ENCODE data around the gene CIAPIN1. TPM values are rescaled to one million over a fixed set of nuclear protein-coding genes. Genes with fewer than 3 reads are reported as not detected.
A peak's percentile ranks its signal among the peaks of the same experiment; 100 is the strongest.

The CIAPIN1 gene
- total and polyA plus RNA-seq, 2 of the 8 experiments (the other 6 are each of a cell fraction or from before 2014, with no cell fraction given) = 76.8 to 83.6 TPM

GRCh38 chr16:57379579-57379978, 67.6 kb downstream of the CIAPIN1 start:
- Histone ChIP-seq H2BK120ac (replicated peaks; ENCODE audit: low read depth, low read length) (no peak overlapping the region), H3K14ac (ENCODE audit: insufficient read length) (no peak overlapping the region), H3K79me1 (ENCODE audit: low read depth, low read length) (no peaks in the 10 kb centered on the region), H2BK5ac (ENCODE audit: low read depth, low read length) (no peak overlapping the region), H3K23me2 (ENCODE audit: low read depth, low read length) (peaks cover 5% of the 10 kb centered on the region; the same call in 1 of the 2 replicates), H3K9ac (replicated peaks in 1 of 4; ENCODE audit: extremely low read depth in 1 of 4, low read depth in 3 of 4, low read length in 3 of 4) (no peak overlapping the region; a peak in 1 of 7 replicates), H2AK5ac (ENCODE audit: low read depth, low read length) (no peak overlapping the region), H3K27me3 (replicated peaks in 1 of 4; ENCODE audit: control insufficient read depth in 3 of 4, extremely low read depth in 1 of 4, insufficient read depth in 3 of 4, low read length in 3 of 4) (no peaks in the 10 kb centered on the region), H4K8ac (ENCODE audit: extremely low read depth, insufficient read depth, low read length) (no peak overlapping the region), H3K9me3 (ENCODE audit: insufficient read depth in 2 of 2, low read depth in 1 of 2, low read length in 1 of 2) (no peaks in the 10 kb centered on the region), H3K23ac (ENCODE audit: insufficient read length) (no peak overlapping the region), H3K18ac (ENCODE audit: extremely low read depth, low read length) (no peak overlapping the region), H4K5ac (ENCODE audit: insufficient read length, low read depth, low read length) (no peak overlapping the region), H3K36me3 (ENCODE audit: control insufficient read depth in 2 of 4, insufficient read depth in 4 of 4, low read length in 3 of 4) (no peaks in the 10 kb centered on the region), H3K4me3 (ENCODE audit: extremely low read depth in 1 of 4, insufficient read depth in 2 of 4, low read depth in 3 of 4, low read length in 4 of 4) (no peak overlapping the region), H4K20me1 (replicated peaks in 1 of 2; ENCODE audit: control insufficient read depth in 1 of 2, insufficient read depth in 2 of 2, low read length in 2 of 2) (no peaks in the 10 kb centered on the region), H2BK15ac (ENCODE audit: low read length) (peak overlapping the region; percentile 55), H4K91ac (replicated peaks; ENCODE audit: insufficient read length, low read length) (no peak overlapping the region), H3K56ac (replicated peaks; ENCODE audit: insufficient read length, low read depth, low read length) (no peak overlapping the region), H2BK12ac (ENCODE audit: low read depth, low read length) (no peak overlapping the region; the same call in 1 of the 2 replicates), H2BK20ac (ENCODE audit: low read length) (no peak overlapping the region), H3K4me1 (replicated peaks in 1 of 4; ENCODE audit: control insufficient read depth in 3 of 4, insufficient read depth in 4 of 4, low read length in 3 of 4) (no peaks in the 10 kb centered on the region; a peak in 1 of 7 replicates), H3K27ac (ENCODE audit: low read depth, low read length) (no peak overlapping the region), H3K79me2 (ENCODE audit: control insufficient read depth in 1 of 2, insufficient read depth in 2 of 2, low read length in 2 of 2) (no peaks in the 10 kb centered on the region), H3K4me2 (ENCODE audit: insufficient read depth in 1 of 2, low read depth in 2 of 2, low read length in 2 of 2) (no peak overlapping the region), H3K4ac (replicated peaks; ENCODE audit: insufficient read length, low read depth, low read length) (no peak overlapping the region), H2AFZ (ENCODE audit: low read length) (no peak overlapping the region)
- 92% methylated on average over 10 of the region's 10 CpGs; no CpG with 5 or more reads in 1 of the 2 experiments for WGBS, 2 experiments (ENCODE audit: extremely low coverage in 1 of 2, insufficient coverage in 1 of 2, insufficient read length in 1 of 2, insufficient replicate concordance in 2 of 2, low coverage in 1 of 2, low lambda C conversion rate in 2 of 2, missing lambda C conversion rate in 1 of 2)
- no peak for DNase-seq (ENCODE audit: low read depth in 1 of 2, low spot score in 2 of 2)
- TF ChIP-seq E2F6 (IDR thresholded peaks at IDR 0.05) = no peak
- no peak for TF ChIP-seq EP300 (IDR thresholded peaks at IDR 0.05; ENCODE audit: borderline replicate concordance in 1 of 2, low read depth in 2 of 2, low read length in 2 of 2)
- TF ChIP-seq SAP30 (IDR thresholded peaks at IDR 0.05; ENCODE audit: insufficient read depth, insufficient replicate concordance, low read length) = no peak
- no peak for TF ChIP-seq KDM5A (IDR thresholded peaks at IDR 0.05; ENCODE audit: low read length)
- TF ChIP-seq BCL11A (IDR thresholded peaks at IDR 0.05; ENCODE audit: low read depth in 2 of 2, low read length in 2 of 2) = no peak
- TF ChIP-seq CTBP2 (IDR thresholded peaks at IDR 0.05; ENCODE audit: borderline replicate concordance, insufficient read depth, insufficient read length, low read length) = no peak
- TF ChIP-seq NANOG (IDR thresholded peaks at IDR 0.05; ENCODE audit: insufficient read depth, low read depth, low read length, poor library complexity, severe bottlenecking) = no peak
- TF ChIP-seq BRCA1 (IDR thresholded peaks at IDR 0.05; ENCODE audit: low read depth, low read length) = no peak
- TF ChIP-seq HDAC2 (IDR thresholded peaks at IDR 0.05; ENCODE audit: borderline replicate concordance in 1 of 2, low read depth in 2 of 2, low read length in 2 of 2) = no peak
- TF ChIP-seq TEAD4 (IDR thresholded peaks at IDR 0.05; ENCODE audit: low read depth, low read length) = no peak
- no peak for FAIRE-seq
- CTCF ChIA-PET (ENCODE audit: partially characterized antibody) = interaction anchor here (1.5 to 3.7 kb wide), 2 partner anchors 34 to 38 kb away, joined by 3 to 32 read pairs; no protein-coding TSS in a partner anchor
- POLR2A ChIA-PET (ENCODE audit: partially characterized antibody) = no interaction called here

Data from H1 (cell line).